Karpas-422 (cell line): ENCODE data around the gene DYRK1A. TPM values are rescaled to one million over a fixed set of nuclear protein-coding genes. Genes with fewer than 3 reads are reported as not detected.
A peak's percentile ranks its signal among the peaks of the same experiment; 100 is the strongest.

Source experiments
- DNase-seq: peaks from one replicate; pipeline ENCODE4 v3.0.0-alpha.2; 2015
- H2AFZ ChIP-seq: fragments of 200-600 bp; sonication (generic); 2 replicates; pipeline ENCODE4 v1.6.1; 2014; ENCODE audit warnings: antibody characterized with exemption, low read length, mixed read lengths
- H3K27ac ChIP-seq: fragments of 200-600 bp; sonication (generic); 2 replicates; pipeline ENCODE4 v1.5.1; 2014; ENCODE audit warnings: mild to moderate bottlenecking, low read length, moderate library complexity
- H3K27me3 ChIP-seq: fragments of 200-600 bp; sonication (generic); 2 replicates; pipeline ENCODE4 v1.6.1; 2014; ENCODE audit warnings: low read length, mixed read lengths
- H3K36me3 ChIP-seq: fragments of 200-600 bp; sonication (generic); 2 replicates; pipeline ENCODE4 v1.6.1; 2014; ENCODE audit warnings: low read length, mixed read lengths; ENCODE audit not compliant: insufficient read depth
- H3K4me1 ChIP-seq: fragments of 200-600 bp; sonication (generic); 2 replicates; pipeline ENCODE4 v1.6.1; 2014; ENCODE audit warnings: mild to moderate bottlenecking, low read length, mixed read lengths
- H3K4me2 ChIP-seq: fragments of 200-600 bp; sonication (generic); 2 replicates; pipeline ENCODE4 v1.6.1; 2014; ENCODE audit warnings: low read length, low read depth, mild to moderate bottlenecking; ENCODE audit not compliant: poor library complexity, severe bottlenecking
- H3K4me3 ChIP-seq: fragments of 200-600 bp; sonication (generic); 2 replicates; pipeline ENCODE4 v1.5.1; 2014; ENCODE audit warnings: mild to moderate bottlenecking, antibody characterized with exemption, low read length, mixed read lengths
- H3K79me2 ChIP-seq: fragments of 200-600 bp; sonication (generic); 2 replicates; pipeline ENCODE4 v1.6.1; 2014; ENCODE audit warnings: mild to moderate bottlenecking, low read length, mixed read lengths
- H3K9ac ChIP-seq: fragments of 200-600 bp; sonication (generic); 2 replicates; pipeline ENCODE4 v1.6.0; 2014; ENCODE audit warnings: low read length
- H3K9me2 ChIP-seq: fragments of 200-600 bp; sonication (generic), shearing (Covaris generic); replicated peaks from 2 replicates; pipeline ENCODE4 v1.6.0; 2014; ENCODE audit warnings: mild to moderate bottlenecking, low read length, moderate library complexity; ENCODE audit not compliant: insufficient read depth
- H3K9me3 ChIP-seq: fragments of 300-700, 200-600 bp; sonication (generic); 2 replicates; pipeline ENCODE4 v1.6.1; 2014; ENCODE audit warnings: low read length, mixed read lengths
- H4K20me1 ChIP-seq: fragments of 200-600 bp; sonication (generic); 2 replicates; pipeline ENCODE4 v1.6.1; 2014; ENCODE audit warnings: mild to moderate bottlenecking, antibody characterized with exemption, low read length, low read depth; ENCODE audit not compliant: insufficient read depth
- total RNA-seq: library from RNA; depleted of rRNA; stranded (reverse); fragments of >200 nt; shearing (Covaris generic); gene quantifications from 2 replicates; pipeline ENCODE4 v1.2.3, GENCODE V29; 2014; ENCODE audit warnings: low replicate concordance

Gene DYRK1A
- total RNA-seq, 1 experiment from 2014 or later = 98.2 TPM

DNA sequence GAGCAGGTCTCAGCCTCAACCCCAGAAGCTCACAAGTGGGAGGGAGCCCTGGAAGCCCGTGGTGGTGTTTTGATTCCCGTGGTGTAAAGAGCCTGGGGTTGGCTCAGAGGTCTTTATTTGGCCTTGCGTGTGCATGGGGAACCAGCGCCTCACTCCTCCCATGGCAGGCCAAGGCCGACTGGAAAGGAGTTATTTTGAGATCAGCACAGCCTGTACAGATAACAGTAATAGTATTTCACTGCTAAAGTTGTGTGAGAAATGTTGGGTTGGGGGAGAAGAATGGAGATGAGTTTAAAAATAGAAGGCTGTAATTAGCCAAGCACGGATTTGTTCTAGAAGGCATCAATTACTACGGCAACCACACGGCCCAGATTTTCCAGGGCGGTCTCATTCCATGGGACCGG, 186.5 kb downstream of the DYRK1A start:
- H3K79me2 ChIP-seq = no peaks in the 10 kb centered on the region
- no peak overlapping the region for H2AFZ ChIP-seq
- no peaks in the 10 kb centered on the region for H3K36me3 ChIP-seq
- no peak overlapping the region for H3K4me3 ChIP-seq
- no peaks in the 10 kb centered on the region for H3K9me2 ChIP-seq
- H4K20me1 ChIP-seq = no peaks in the 10 kb centered on the region
- H3K27me3 ChIP-seq = no peaks in the 10 kb centered on the region
- H3K9ac ChIP-seq = no peak overlapping the region
- DNase-seq = no peak
- no peak overlapping the region for H3K4me2 ChIP-seq
- no peak overlapping the region for H3K27ac ChIP-seq
- H3K4me1 ChIP-seq = peaks cover 4% of the 10 kb centered on the region; the same call in 1 of the 2 replicates
- H3K9me3 ChIP-seq = no peaks in the 10 kb centered on the region

DNA sequence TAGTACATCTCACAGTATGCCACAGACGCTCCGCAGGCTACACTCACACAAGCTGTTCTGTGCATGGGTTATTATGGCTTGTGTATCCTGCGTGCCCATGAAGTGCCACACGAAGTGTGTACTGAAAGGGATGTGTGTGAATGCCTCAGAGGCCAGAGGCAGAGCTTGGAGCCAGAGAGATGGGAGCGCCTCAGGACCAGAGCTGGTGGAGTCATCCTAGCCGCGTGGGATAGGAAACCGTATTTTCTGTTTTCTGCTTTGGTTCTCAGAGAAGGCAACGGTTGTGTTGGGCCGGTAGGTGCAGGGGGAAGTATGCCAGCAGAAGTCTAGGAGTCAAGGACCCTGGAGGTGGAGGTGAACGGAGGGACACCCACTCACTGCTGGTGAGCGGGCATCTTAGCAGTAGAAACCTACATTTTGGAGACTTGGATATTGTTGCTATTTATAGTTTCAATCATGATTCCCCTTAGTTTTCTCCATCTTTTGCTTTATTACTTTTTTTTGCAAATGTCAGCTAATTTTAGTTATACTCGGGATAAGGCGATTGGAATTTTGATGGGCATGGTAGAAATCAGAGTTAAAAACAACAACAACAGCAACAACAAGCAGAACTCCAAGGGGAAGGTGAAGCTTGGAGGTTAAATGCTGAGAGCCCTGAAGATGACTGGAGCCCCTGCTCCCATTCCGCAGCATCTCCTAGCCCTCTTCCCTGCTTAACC, 188.2 kb downstream of the DYRK1A start:
- Histone ChIP-seq H2AFZ (no peak overlapping the region), H3K9me3 (no peaks in the 10 kb centered on the region), H3K4me3 (no peak overlapping the region), H3K36me3 (no peaks in the 10 kb centered on the region), H3K27ac (no peak overlapping the region), H3K4me2 (no peak overlapping the region), H3K9me2 (no peaks in the 10 kb centered on the region), H3K79me2 (no peaks in the 10 kb centered on the region), H3K27me3 (no peaks in the 10 kb centered on the region), H3K9ac (no peak overlapping the region), H4K20me1 (no peaks in the 10 kb centered on the region), H3K4me1 (peaks cover 4% of the 10 kb centered on the region; the same call in 1 of the 2 replicates)
- DNase-seq = no peak

DNA sequence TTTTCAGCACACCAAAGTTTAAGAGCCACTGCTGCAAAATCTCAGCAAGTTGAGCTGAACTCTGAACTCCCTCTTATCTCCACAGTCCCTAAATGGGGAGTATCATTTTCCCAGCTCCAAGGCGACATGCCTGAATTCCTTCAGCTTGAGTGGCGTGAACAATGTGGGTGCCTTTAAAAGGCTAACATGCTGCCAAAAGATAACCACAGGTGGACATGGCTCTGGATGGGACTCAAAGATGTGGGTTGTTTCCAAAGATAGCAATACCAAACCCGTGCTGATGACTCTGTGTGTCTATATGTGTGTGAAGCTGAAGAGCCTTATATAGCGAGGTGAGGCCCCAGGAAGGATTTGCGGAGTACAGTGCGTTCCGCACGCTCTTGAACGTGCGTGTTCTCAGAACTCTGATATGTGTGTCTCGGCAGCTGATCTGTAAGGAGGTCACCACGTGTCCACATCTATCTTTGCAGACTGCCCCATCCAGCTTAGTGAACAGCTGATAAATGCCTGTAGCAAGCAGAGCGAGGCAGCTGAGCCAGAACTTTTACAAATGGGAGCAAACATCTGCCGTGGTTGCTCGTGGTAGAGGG, 189.2 kb downstream of the DYRK1A start:
- Histone ChIP-seq H3K4me3 (no peak overlapping the region), H2AFZ (no peak overlapping the region), H3K9me3 (no peaks in the 10 kb centered on the region), H3K9me2 (no peaks in the 10 kb centered on the region), H3K36me3 (no peaks in the 10 kb centered on the region), H3K79me2 (no peaks in the 10 kb centered on the region), H3K4me2 (no peak overlapping the region), H3K4me1 (peaks cover 4% of the 10 kb centered on the region; the same call in 1 of the 2 replicates), H3K27ac (no peak overlapping the region), H3K9ac (no peak overlapping the region), H4K20me1 (no peaks in the 10 kb centered on the region), H3K27me3 (no peaks in the 10 kb centered on the region)
- DNase-seq = no peak

DNA sequence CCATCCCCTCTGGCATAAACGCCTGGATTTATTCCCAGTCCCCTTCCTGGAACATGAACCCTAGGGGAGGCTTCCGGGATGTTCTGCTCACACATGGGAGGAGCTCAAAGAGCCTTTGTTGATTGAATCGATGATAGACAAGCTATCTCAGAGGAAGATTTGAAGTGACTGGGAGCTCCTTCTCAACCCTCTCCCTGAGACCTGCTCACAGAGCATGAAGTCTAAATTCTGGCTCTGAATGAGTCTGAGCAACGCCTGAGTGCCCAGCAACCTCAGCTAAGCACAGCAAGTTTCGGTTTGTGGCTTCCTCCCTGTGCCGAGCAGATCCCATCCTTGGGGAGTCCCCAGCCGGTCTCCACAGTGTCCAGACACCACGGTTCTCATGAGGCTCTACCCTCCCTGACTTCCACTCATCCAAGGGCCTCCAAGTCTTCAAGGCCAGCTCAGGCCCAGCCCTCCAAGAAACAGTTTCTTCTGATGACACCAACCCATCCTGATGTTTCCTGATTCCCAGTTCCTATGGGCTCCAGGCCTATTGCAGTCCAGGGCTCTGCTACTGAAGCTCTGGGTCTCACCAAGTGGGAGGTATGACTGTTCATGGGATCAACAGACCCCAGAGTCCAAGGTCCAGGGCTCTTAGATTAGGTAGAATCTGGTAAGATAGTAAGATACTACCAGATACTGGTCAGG, 190.8 kb downstream of the DYRK1A start:
- no peaks in the 10 kb centered on the region for H3K9me3 ChIP-seq
- peak overlapping the region; percentile 29 for H3K4me2 ChIP-seq
- no peaks in the 10 kb centered on the region for H3K79me2 ChIP-seq
- no peaks in the 10 kb centered on the region for H3K27me3 ChIP-seq
- H3K36me3 ChIP-seq = no peaks in the 10 kb centered on the region
- H3K4me1 ChIP-seq = peaks cover 4% of the 10 kb centered on the region; the same call in 1 of the 2 replicates
- DNase-seq = peak; percentile 45
- H3K4me3 ChIP-seq = no peak overlapping the region
- no peak overlapping the region for H3K27ac ChIP-seq
- H3K9ac ChIP-seq = 0 out of 2 replicates have a peak overlapping the region, but pooled peaks have one; percentile 27
- peak overlapping the region; percentile 50; the same call in 1 of the 2 replicates for H2AFZ ChIP-seq
- no peaks in the 10 kb centered on the region for H4K20me1 ChIP-seq
- no peaks in the 10 kb centered on the region for H3K9me2 ChIP-seq

DNA sequence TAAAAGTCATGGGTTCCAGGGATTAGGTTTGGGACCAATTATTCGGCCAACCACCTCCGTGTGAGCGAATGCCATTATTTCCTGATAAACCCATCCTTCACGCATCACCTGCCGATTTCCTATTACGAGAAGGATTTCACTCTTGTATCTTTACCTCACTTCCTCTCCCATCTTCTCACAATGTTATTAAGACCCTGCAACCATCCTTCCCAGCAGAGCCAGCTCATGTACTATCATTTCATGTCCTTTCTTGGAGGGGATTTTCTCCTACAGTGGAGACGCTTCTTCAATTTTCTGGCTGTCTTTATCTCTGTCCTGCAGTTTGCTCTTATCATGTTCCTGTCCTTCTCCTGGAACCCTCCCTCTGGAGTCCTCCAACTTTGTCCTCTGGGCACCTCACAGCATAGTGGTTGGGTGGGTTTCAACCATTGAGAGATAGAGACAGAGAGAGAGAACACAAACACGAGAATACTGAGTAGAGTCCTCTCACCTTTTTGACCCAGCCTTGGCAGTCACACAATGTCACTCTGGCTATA, 192.2 kb downstream of the DYRK1A start:
- Histone ChIP-seq H3K36me3 (no peaks in the 10 kb centered on the region), H3K4me3 (no peak overlapping the region), H3K79me2 (no peaks in the 10 kb centered on the region), H3K4me1 (peaks cover 12% of the 10 kb centered on the region), H3K9me2 (no peaks in the 10 kb centered on the region), H3K9ac (no peak overlapping the region), H4K20me1 (no peaks in the 10 kb centered on the region), H3K27ac (no peak overlapping the region), H3K9me3 (no peaks in the 10 kb centered on the region), H2AFZ (no peak overlapping the region), H3K27me3 (no peaks in the 10 kb centered on the region), H3K4me2 (no peak overlapping the region)
- DNase-seq = no peak

DNA sequence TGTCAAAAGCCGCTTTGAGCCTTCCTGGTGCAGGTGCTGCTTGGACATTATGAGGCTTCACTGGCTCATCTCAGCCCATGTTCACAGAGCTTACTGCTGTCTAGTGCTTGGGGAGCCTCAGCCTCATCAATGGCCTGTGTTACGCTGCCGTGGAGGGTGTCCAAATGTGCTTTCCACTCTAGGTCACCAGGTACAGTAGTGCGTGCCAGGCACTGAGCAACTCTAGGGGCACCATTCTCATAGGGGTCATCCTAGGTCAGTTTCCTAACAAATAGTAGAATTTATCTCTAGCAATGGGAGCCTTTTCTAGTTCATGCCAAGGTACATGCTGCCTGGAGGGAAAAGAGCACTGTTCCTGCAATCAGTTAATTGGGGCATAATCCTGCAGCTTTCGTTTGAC, 193.8 kb downstream of the DYRK1A start:
- Histone ChIP-seq H4K20me1 (no peaks in the 10 kb centered on the region), H3K27me3 (no peaks in the 10 kb centered on the region)

DNA sequence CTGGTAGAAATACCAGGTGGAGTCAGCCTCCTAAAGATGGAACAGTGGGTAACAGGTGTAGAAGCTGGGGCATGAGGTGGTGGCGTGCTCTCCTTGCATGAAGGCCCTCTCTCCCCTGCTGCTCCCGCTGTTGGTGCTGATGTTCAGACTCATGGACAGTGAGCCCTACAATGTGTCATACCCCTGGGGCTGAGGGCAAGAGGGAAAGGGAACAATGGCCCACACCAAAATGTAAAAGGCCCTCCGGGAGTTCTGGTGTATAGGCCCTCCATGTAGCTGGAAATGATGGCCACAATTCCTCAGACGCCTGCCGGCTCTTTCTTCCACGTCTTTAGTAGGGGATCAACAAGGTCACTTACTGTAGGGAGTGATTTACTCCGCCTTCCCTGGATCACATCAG, 194.9 kb downstream of the DYRK1A start:
- H3K4me2 ChIP-seq = no peak overlapping the region
- H3K9ac ChIP-seq = no peak overlapping the region
- no peaks in the 10 kb centered on the region for H4K20me1 ChIP-seq
- H3K27me3 ChIP-seq = no peaks in the 10 kb centered on the region
- peaks cover 20% of the 10 kb centered on the region for H3K4me1 ChIP-seq
- H3K27ac ChIP-seq = no peak overlapping the region
- no peak overlapping the region for H2AFZ ChIP-seq
- H3K4me3 ChIP-seq = no peak overlapping the region
- no peaks in the 10 kb centered on the region for H3K9me3 ChIP-seq
- no peaks in the 10 kb centered on the region for H3K9me2 ChIP-seq
- DNase-seq = no peak
- H3K79me2 ChIP-seq = no peaks in the 10 kb centered on the region
- H3K36me3 ChIP-seq = no peaks in the 10 kb centered on the region

More for the DNA sequence above, 193.8 kb downstream of the DYRK1A start:
- no peak overlapping the region for H3K4me3 ChIP-seq
- H3K36me3 ChIP-seq = no peaks in the 10 kb centered on the region
- no peaks in the 10 kb centered on the region for H3K9me3 ChIP-seq
- no peak overlapping the region for H2AFZ ChIP-seq
- H3K9ac ChIP-seq = no peak overlapping the region
- DNase-seq = no peak
- H3K79me2 ChIP-seq = no peaks in the 10 kb centered on the region
- H3K27ac ChIP-seq = no peak overlapping the region
- H3K9me2 ChIP-seq = no peaks in the 10 kb centered on the region
- H3K4me1 ChIP-seq = peaks cover 20% of the 10 kb centered on the region
- H3K4me2 ChIP-seq = no peak overlapping the region
